GM12892 (cell line): ENCODE results near the gene NDFIP1.
"Not testable (repeated sequence)": the region's sequence is repeated elsewhere in the genome, so short reads cannot be mapped to it uniquely, and the experiment has no call there.

Source experiments
- DNase-seq: peaks from one replicate; pipeline ENCODE4 v3.0.0; 2011; ENCODE audit not compliant: insufficient read length
- FAIRE-seq: peaks from 2 replicates; lab custom pipeline; 2011; peaks lifted over from hg19 to GRCh38; lab: Jason Lieb, UNC
- POLR2A ChIP-seq: IDR thresholded peaks from 2 replicates; pipeline ENCODE4 v1.6.1; 2011; ENCODE audit warnings: low read depth, low read length, control low read depth
- POLR2AphosphoS5 ChIP-seq: IDR thresholded peaks from 2 replicates; pipeline ENCODE4 v1.6.1; 2011; ENCODE audit warnings: low read depth, low read length, control low read depth
- TAF1 ChIP-seq: IDR thresholded peaks from 2 replicates; pipeline ENCODE4 v1.6.1; 2011; ENCODE audit warnings: low read depth, mild to moderate bottlenecking, control low read depth, low read length, borderline replicate concordance

Gene NDFIP1

GRCh38 chr5:142145106-142145900, 36.7 kb downstream of the NDFIP1 start:
- peak; percentile 90 for FAIRE-seq
- TF ChIP-seq POLR2A (no peak), POLR2AphosphoS5 (no peak), TAF1 (no peak)
- peak; percentile 14 for DNase-seq

GRCh38 chr5:142149363-142149762, 40.8 kb downstream of the NDFIP1 start:
- TF ChIP-seq POLR2A (no peak), POLR2AphosphoS5 (no peak), TAF1 (no peak)
- DNase-seq (no peak), FAIRE-seq (no peak)

DNA sequence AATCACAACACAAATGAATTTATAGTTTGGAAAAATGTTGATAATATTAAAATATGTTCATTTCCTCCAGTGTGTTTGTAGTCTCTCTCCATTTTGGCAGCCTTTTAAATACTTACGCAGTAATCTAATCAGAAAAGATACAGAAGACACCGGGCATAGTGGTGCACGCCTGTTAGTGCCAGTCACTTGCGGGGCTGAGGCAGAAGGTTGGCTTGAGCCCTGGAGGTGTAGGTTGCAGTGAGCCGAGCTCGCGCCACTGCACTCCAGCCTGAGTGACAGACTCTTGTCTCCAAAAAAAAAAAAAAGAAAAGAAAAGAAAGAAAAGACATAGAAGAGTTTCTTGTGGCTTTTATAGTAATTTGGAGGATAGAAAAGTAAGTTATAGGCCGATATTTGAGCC, 41.9 kb downstream of the NDFIP1 start:
- no peak for FAIRE-seq
- DNase-seq = no peak
- TF ChIP-seq POLR2A (no peak), TAF1 (no peak), POLR2AphosphoS5 (no peak)

DNA sequence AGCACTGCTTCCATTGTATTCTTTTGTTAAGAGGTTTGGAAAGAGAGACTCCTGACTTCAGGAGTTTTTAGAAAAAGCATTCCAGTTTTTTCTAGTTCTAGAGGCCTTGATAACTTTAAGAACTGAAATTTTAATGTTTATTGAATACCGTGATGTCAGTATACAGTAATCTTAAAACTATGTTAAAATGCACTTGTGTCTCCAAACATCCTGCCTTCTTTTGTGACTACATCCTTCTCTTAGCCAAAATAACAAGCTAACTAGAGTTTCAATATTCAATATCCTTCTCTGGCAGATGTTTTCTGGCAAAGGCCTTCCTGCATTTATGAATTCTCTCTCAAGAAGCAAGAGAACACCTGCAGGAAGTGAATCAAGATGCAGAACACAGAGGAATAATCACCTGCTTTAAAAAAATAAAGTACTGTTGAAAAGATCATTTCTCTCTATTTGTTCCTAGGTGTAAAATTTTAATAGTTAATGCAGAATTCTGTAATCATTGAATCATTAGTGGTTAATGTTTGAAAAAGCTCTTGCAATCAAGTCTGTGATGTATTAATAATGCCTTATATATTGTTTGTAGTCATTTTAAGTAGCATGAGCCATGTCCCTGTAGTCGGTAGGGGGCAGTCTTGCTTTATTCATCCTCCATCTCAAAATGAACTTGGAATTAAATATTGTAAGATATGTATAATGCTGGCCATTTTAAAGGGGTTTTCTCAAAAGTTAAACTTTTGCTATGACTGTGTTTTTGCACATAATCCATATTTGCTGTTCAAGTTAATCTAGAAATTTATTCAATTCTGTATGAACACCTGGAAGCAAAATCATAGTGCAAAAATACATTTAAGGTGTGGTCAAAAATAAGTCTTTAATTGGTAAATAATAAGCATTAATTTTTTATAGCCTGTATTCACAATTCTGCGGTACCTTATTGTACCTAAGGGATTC, 43.1 kb downstream of the NDFIP1 start:
- FAIRE-seq = no peak
- no peak for DNase-seq
- TF ChIP-seq TAF1 (no peak), POLR2AphosphoS5 (no peak), POLR2A (no peak)

- no peak for DNase-seq
- TF ChIP-seq TAF1 (no peak), POLR2AphosphoS5 (no peak), POLR2A (no peak)
- no peak for FAIRE-seq
These were observed 43.8 kb downstream of the NDFIP1 start for GRCh38 chr5:142152384-142152732.

DNA sequence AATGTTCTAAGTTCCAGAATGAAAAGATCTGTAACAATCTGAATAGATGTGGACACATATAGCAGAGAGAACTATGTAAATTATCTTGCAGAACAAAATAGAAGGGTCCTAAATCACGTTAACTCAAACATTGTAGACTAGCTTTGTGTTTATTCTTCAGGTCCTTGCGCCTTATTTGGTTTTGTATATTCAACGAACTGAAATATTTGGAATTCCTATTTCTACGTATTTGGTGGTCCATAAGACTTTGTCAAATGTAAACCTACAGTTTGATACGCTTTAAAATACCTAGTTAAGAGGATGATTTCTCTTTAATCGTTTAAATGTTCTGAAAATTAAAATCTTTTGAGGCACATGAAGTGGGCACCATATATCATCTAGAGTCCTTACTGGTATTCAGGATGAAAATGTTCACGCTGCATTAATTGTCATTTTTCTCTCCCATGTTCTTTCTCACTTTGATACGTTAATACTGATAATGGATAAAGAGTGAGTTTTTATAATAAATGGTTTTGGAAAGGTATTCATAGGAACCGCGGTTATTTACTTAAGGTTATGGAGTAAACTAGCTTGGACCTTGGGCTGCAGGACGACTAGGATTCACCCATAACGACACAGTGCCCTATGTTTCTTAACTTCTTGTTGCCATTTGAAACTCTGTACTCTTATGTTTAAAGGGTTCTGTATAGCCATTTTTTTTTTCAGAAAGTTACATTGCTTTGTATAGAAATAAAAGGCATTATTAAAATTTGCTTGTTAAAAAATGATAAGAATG, 45.3 kb downstream of the NDFIP1 start:
- DNase-seq (no peak), FAIRE-seq (no peak)

GRCh38 chr5:142154449-142154841, 45.9 kb downstream of the NDFIP1 start:
- FAIRE-seq, DNase-seq: not testable (repeated sequence)

More for the DNA sequence above, 45.3 kb downstream of the NDFIP1 start:
- TF ChIP-seq POLR2A = no peak
- no peak for TF ChIP-seq POLR2AphosphoS5
- no peak for TF ChIP-seq TAF1

GRCh38 chr5:142156839-142157463, 48.4 kb downstream of the NDFIP1 start:
- DNase-seq = no peak
- no peak for TF ChIP-seq TAF1
- no peak for TF ChIP-seq POLR2A
- TF ChIP-seq POLR2AphosphoS5 = no peak
- no peak for FAIRE-seq

- no peak for DNase-seq
- no peak for TF ChIP-seq POLR2A
- no peak for TF ChIP-seq POLR2AphosphoS5
- TF ChIP-seq TAF1 = no peak
- no peak for FAIRE-seq
These were observed 50.8 kb downstream of the NDFIP1 start for GRCh38 chr5:142159354-142159753.

DNA sequence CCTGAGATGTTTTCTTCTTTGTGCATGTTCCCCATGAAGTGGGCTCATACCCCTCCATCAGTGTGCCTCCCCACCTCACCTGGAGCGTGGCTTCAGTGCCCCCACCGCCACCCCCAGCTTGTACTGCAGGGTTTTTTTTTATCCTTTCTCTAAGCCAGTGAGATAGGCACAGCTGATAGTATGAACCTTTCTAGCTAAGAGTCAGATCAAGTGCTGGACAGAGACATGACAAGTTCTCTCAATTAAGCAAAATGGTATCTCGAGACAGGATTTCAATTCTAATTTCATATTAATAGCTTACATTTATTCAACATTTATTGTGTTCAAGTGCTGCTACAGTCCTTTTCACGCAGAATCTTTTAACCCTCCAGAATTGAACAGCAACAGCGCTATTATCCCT, 55.7 kb downstream of the NDFIP1 start:
- DNase-seq (no peak), FAIRE-seq (no peak)
- TF ChIP-seq POLR2AphosphoS5 (no peak), POLR2A (no peak), TAF1 (no peak)
